ENCODE data around the gene RAB3D. TPM values are rescaled to one million over a fixed set of nuclear protein-coding genes. Genes with fewer than 3 reads are reported as not detected.
"Not testable (repeated sequence)": the region's sequence is repeated elsewhere in the genome, so short reads cannot be mapped to it uniquely, and the experiment has no call there.

Gene RAB3D
- total RNA-seq, 1 donor from 2014 or later = 33.9 TPM

DNA sequence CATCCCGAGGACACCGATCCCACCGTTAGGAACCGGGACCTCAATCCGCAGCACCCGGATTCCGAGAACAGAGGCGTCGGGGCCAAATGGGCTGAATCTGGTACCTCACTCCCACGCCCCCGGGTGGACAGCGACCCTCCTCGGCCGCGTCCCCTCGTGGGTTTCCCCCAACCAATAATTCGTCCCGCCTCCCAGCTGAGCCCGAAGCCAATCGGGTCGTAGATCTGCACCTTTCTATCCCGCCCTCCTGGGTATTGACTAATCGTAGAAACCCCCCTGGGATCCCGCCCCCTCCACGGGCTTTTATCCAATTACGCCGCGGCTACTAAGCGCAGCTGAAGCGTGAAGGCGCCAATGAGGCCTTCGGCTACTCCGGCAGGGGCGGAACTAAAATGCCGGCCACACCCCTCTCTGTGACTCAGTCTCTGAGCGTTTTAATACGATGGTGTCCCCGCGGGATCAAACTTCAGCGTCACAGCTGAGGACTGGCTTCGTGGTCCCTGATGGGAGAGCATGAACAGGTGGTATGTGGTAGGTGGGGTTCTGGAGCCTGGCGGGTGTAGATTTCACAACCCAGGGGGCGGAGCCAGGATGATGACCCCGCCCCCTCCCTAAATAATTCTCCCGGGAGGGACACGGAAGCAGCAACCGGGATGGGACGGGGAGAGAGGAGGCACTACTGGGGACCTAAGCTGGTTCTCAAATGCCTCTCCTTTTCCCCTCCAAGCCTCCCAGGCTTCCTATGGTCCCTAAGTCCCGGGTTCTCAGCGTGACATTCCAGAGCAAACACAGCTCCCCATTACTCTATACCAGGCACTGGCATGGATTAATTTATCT is 6.9 kb upstream of the RAB3D start, which contains the start of the genes CCDC159 and TMEM205:
Gene CCDC159, plus strand, starts transcription at position 416 of the 837 bp plus-strand sequence. Its CDS starts 88 bp downstream, at position 504.
Gene TMEM205, minus strand, starts transcription at position 165 of the 837 bp plus-strand sequence. CDS start 649 bp downstream, outside the sequence.
- no peaks in the 10 kb centered on the region for H3K9me3 ChIP-seq
- H3K27ac ChIP-seq = peak within 1 kb of the TSS; percentile 76
- DNase-seq (ENCODE audit: extremely low spot score in 2 of 2) = peak in 1 of 2 donors; percentile 100
- peaks cover 35% of the 10 kb centered on the region for H3K4me1 ChIP-seq
- no peaks in the 10 kb centered on the region for H3K27me3 ChIP-seq
- intact Hi-C loops (cut with DNase I) = loop anchor here (10.0 kb wide), 1 partner anchor 1548 kb away; the partner anchor contains the start of gene GCDH
- no peaks in the 10 kb centered on the region for H3K36me3 ChIP-seq
- H3K4me3 ChIP-seq = peak within 1 kb of the TSS; percentile 60 to 86
- TF ChIP-seq, protein P1, sequence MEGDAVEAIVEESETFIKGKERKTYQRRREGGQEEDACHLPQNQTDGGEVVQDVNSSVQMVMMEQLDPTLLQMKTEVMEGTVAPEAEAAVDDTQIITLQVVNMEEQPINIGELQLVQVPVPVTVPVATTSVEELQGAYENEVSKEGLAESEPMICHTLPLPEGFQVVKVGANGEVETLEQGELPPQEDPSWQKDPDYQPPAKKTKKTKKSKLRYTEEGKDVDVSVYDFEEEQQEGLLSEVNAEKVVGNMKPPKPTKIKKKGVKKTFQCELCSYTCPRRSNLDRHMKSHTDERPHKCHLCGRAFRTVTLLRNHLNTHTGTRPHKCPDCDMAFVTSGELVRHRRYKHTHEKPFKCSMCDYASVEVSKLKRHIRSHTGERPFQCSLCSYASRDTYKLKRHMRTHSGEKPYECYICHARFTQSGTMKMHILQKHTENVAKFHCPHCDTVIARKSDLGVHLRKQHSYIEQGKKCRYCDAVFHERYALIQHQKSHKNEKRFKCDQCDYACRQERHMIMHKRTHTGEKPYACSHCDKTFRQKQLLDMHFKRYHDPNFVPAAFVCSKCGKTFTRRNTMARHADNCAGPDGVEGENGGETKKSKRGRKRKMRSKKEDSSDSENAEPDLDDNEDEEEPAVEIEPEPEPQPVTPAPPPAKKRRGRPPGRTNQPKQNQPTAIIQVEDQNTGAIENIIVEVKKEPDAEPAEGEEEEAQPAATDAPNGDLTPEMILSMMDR (IDR thresholded peaks at IDR 0.05) = peak in 1 of 3 experiments; percentile 10
- TF ChIP-seq POLR2AphosphoS5 (IDR thresholded peaks at IDR 0.05; ENCODE audit: insufficient read depth in 1 of 2, low read depth in 1 of 2) (peak; percentile 93 to 96), POLR2A (IDR thresholded peaks at IDR 0.05) (peak in 1 of 2 donors; percentile 80)

DNA sequence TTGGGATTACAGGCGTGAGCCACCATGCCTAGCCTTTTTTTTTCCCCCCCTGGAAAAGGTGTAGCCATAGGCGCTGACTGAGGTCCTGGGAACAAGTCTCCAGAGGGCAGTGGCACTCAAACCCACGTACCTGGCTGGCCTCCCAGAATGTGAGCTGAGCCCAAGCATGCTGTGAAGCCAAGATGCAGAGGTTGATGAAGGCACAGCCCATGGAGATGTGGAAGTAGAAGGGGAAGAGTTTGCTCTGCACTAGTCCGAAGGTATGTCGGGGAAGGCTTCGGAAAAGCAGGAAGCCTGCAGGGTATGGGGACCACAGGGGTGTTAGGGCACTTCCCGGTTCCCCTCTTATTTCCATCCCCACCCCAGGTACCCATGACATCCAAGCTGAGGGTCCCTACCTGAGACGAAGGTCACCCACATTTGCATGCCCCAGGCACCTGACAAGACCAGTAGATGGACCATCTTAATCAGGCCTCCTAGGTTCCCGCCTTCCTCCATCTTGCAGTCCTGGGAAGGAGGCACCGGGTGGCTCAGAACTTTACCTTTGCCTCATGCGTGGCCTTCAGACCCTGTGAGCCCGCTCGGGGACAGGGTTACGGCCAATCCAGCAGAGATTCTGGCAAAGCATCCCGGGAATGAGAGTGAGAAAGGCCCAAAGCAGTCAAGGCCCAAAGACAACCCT is 5.8 kb upstream of the RAB3D start:
- no peaks in the 10 kb centered on the region for H3K27me3 ChIP-seq
- DNase-seq (ENCODE audit: extremely low spot score in 2 of 2) = no peak
- peak overlapping the region; percentile 60 to 86 for H3K4me3 ChIP-seq
- intact Hi-C loops (cut with DNase I) = loop anchor here (10.0 kb wide), 1 partner anchor 1550 kb away; the partner anchor contains the start of gene GCDH
- H3K27ac ChIP-seq = peak overlapping the region; percentile 76
- no peaks in the 10 kb centered on the region for H3K9me3 ChIP-seq
- H3K4me1 ChIP-seq = peaks cover 36% of the 10 kb centered on the region
- TF ChIP-seq, protein P1 (IDR thresholded peaks at IDR 0.05) = no peak
- TF ChIP-seq POLR2A (IDR thresholded peaks at IDR 0.05) (no peak), POLR2AphosphoS5 (IDR thresholded peaks at IDR 0.05; ENCODE audit: insufficient read depth in 1 of 2, low read depth in 1 of 2) (no peak)
- H3K36me3 ChIP-seq = no peaks in the 10 kb centered on the region

DNA sequence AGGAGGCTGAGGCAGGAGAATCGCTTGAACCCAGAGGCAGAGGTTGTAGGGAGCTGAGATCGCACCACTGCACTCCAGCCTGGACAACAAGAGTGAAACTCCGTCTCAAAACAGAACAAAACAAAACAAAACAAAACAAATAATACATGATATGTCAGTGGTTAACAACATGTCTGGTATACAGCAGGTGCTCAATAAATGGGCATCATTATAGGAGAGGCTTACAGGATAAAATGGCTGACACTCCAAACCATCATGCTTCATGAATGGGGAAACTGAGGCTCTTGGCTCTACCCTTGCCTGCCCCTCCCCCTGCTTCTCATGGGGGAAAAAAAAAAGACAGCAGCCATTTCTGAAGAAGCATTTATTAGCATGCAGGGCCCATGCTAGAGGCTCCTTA is 3.0 kb upstream of the RAB3D start:
- Histone ChIP-seq H3K9me3 (no peaks in the 10 kb centered on the region), H3K4me3 (no peak overlapping the region), H3K4me1 (peaks cover 57% of the 10 kb centered on the region), H3K36me3 (no peaks in the 10 kb centered on the region), H3K27ac (no peak overlapping the region), H3K27me3 (no peaks in the 10 kb centered on the region)
- intact Hi-C loops (cut with DNase I) = loop anchor here (10.0 kb wide), 1 partner anchor 1552 kb away; the partner anchor contains the start of gene GCDH
- no peak for DNase-seq (ENCODE audit: extremely low spot score in 2 of 2)
- TF ChIP-seq POLR2AphosphoS5 (IDR thresholded peaks at IDR 0.05; ENCODE audit: insufficient read depth in 1 of 2, low read depth in 1 of 2) = no peak
- TF ChIP-seq, protein P1 (IDR thresholded peaks at IDR 0.05) = no peak
- TF ChIP-seq POLR2A (IDR thresholded peaks at IDR 0.05) = no peak

DNA sequence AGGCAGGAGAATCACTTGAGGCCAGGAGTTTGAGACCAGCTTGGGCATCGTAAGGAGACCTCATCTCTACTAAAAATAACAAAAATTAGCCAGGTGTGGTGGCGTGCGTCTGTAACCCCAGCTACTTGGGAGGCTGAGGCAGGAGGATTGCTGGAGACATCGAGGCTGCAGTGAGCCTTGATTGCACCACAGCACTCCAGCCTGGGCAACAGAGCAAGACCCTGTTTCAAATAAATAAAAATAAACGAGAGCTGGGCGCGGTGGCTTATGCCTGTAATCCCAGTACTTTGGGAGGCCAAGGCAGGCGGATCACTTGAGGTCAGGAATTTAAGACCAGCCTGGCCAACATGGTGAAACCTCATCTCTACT is 626 bp upstream of the RAB3D start:
- peak overlapping the region in 1 of 2 donors; percentile 73 for H3K4me3 ChIP-seq
- H3K27me3 ChIP-seq; DNase-seq (ENCODE audit: extremely low spot score in 2 of 2); H3K9me3 ChIP-seq: not testable (repeated sequence)
- H3K4me1 ChIP-seq = peaks cover 46% of the 10 kb centered on the region
- H3K36me3 ChIP-seq = peaks cover 0 to 21% of the 10 kb centered on the region in 2 donors
- peak overlapping the region; percentile 95 for H3K27ac ChIP-seq
- intact Hi-C loops (cut with DNase I) = loop anchor here (10.0 kb wide), 1 partner anchor 1555 kb away; the partner anchor contains the start of gene GCDH

DNA sequence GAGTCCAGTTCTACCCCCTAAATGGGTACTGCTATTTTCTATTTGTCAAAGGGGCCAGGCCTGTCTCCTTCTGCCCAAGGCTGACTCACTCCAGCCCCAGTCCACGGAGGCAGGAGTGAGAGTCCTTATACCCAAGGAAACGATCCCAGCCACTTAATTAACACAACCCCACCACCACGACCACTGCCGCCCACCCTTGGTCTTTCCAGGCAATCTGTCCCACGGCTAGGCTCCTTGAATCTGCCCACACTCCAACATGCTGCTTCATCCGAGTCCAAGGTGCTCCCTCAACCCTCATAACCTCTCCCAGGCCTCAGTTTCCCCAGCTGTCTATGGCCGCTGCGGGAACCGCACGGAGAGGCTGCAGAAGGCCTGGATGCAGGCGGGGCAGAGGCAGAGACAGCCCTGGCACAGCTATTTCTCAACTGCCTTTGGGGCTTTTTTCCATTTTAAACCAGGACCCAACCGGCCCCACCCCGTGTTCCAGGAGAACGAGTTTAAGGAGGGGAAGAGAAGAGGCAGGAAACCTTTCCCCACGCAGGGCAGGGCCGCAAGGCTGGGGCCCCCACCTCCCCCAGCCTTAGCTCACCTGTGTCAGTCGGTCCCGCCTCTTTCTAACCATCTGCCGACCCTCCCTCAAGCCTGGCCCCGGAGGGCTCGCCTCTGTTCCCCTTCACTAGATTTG is 746 bp downstream of the RAB3D start:
- no peaks in the 10 kb centered on the region for H3K27me3 ChIP-seq
- peak in 1 of 2 donors; percentile 47 for TF ChIP-seq POLR2AphosphoS5 (IDR thresholded peaks at IDR 0.05; ENCODE audit: insufficient read depth in 1 of 2, low read depth in 1 of 2)
- TF ChIP-seq, protein P1 (IDR thresholded peaks at IDR 0.05) = no peak
- no peak for DNase-seq (ENCODE audit: extremely low spot score in 2 of 2)
- intact Hi-C loops (cut with DNase I) = no loop called here
- peak overlapping the region; percentile 73 to 95 for H3K4me3 ChIP-seq
- H3K9me3 ChIP-seq = no peaks in the 10 kb centered on the region
- H3K36me3 ChIP-seq = peaks cover 0 to 35% of the 10 kb centered on the region in 2 donors
- peak overlapping the region; percentile 95 for H3K27ac ChIP-seq
- peaks cover 33% of the 10 kb centered on the region for H3K4me1 ChIP-seq

All from vagina (tissue), 2 donors.